Cardiac fibroblast (primary cell): ENCODE data around the gene HACD2.
"Not testable (repeated sequence)": the region's sequence is repeated elsewhere in the genome, so short reads cannot be mapped to it uniquely, and the experiment has no call there.

Source experiments
- DNase-seq, 2 donors: peaks; one replicate each; pipeline versions ENCODE4 v3.0.0 to v3.0.0-alpha.2; 2010; ENCODE audit warnings: low read depth in 2 of 2
- H3K4me3 ChIP-seq, 2 donors: replicated peaks in 1 of 2; 1 replicate in 1 of 2; 2 replicates in 1 of 2; pipeline ENCODE4 v1.5.1; 2011; ENCODE audit warnings: low read depth in 2 of 2, low read length in 2 of 2, mild to moderate bottlenecking in 2 of 2, moderate library complexity in 1 of 2
- TF ChIP-seq, protein P1 (sequence below): IDR thresholded peaks from one replicate; pipeline ENCODE4 v1.5.1; 2011; ENCODE audit warnings: low read depth, mild to moderate bottlenecking, low read length, inconsistent platforms

The HACD2 gene

DNA sequence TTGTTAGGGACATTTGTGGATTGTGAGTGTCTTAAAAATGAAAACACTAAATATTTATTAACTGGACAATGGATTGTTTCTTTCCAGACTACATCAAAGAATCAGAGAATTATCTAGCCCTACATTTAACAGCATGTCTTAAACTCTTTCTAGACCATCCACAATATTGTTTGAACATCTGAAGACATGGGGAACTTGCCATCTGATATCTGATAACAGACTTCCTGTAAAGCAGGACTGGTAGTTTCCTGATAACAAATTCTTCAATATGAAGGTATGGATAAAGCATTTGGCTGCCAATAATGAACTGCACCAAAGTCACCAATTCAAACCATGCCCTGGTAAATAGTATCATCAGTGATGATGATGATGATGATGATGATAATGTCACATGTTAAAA is 26.2 kb upstream of the HACD2 start:
- TF ChIP-seq, protein P1, sequence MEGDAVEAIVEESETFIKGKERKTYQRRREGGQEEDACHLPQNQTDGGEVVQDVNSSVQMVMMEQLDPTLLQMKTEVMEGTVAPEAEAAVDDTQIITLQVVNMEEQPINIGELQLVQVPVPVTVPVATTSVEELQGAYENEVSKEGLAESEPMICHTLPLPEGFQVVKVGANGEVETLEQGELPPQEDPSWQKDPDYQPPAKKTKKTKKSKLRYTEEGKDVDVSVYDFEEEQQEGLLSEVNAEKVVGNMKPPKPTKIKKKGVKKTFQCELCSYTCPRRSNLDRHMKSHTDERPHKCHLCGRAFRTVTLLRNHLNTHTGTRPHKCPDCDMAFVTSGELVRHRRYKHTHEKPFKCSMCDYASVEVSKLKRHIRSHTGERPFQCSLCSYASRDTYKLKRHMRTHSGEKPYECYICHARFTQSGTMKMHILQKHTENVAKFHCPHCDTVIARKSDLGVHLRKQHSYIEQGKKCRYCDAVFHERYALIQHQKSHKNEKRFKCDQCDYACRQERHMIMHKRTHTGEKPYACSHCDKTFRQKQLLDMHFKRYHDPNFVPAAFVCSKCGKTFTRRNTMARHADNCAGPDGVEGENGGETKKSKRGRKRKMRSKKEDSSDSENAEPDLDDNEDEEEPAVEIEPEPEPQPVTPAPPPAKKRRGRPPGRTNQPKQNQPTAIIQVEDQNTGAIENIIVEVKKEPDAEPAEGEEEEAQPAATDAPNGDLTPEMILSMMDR = no peak
- no peak overlapping the region for H3K4me3 ChIP-seq

DNA sequence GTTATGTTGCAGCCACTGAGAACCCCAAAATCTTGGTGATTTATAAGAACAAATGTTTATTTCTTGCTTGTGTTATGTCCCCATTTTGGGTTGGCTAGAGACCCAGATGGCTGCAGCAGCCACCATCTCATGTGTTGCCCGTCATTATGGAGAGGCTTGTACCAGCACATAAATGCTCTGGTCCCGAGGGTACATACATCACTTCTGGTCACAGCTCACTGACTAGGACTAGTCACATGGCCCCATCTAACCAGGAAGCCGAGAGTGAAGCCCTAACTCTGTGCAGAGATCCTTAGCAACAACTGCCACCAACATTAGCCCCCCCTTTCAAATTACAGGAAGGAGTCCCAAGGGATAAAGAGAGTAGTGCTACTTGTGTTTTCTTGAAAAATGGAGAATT is 25.5 kb upstream of the HACD2 start:
- TF ChIP-seq, protein P1 = no peak
- no peak for DNase-seq
- H3K4me3 ChIP-seq = no peak overlapping the region

More for the DNA sequence above, 26.2 kb upstream of the HACD2 start:
- no peak for DNase-seq

DNA sequence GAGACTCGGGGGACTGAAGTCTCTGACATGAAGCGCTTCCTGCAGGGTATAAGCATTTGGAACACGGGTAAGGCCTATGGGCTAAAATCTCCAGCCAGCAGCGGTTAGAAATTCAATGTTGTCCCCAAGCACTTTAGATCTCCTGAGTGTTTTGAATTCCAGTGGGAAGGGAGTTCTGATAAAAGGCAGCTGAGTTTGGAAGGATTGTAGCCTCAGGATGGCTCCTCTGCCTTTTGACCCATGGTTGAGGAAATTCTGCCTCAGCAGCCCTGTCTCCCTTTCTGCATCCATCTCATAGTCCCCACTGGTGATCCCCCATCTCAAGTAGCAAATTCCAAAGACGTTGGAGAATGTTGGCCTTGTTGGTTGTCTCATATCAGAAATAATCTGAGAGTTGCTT is 24.2 kb upstream of the HACD2 start:
- TF ChIP-seq, protein P1 = no peak
- DNase-seq = peak in 1 of 2 donors; percentile 32
- H3K4me3 ChIP-seq = no peak overlapping the region

DNA sequence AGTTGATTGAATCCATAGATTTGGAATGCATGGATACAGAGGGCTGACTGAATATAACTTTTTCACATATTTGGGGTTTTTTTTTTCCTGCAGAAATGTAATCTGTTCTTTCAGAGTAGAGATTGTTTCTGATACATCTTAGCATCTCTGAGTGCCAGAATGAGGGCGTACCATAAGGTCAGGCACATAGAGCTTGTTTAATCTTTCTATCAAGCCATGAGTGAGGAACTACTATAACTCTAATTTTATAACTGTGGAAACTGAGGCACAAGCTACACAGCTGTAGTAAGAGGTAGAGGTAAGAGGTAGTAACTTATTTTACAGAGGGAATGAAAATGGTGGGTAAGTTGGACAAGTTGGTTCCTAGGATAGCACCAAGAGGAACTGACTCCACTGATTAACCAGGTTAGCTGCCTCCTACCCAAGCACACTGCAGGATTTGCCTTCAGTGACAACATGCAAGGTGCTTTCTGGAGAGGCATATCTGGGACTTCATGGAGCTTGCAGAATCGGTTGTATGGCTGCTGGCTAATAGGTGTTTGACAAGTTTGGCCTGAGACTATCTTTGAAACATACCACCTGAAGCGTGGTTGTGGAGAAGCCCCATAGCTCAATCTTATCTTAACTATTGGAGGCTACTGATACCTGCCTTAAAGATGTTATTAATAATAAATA is 23.5 kb upstream of the HACD2 start:
- no peak for DNase-seq
- no peak overlapping the region for H3K4me3 ChIP-seq
- TF ChIP-seq, protein P1 = no peak

DNA sequence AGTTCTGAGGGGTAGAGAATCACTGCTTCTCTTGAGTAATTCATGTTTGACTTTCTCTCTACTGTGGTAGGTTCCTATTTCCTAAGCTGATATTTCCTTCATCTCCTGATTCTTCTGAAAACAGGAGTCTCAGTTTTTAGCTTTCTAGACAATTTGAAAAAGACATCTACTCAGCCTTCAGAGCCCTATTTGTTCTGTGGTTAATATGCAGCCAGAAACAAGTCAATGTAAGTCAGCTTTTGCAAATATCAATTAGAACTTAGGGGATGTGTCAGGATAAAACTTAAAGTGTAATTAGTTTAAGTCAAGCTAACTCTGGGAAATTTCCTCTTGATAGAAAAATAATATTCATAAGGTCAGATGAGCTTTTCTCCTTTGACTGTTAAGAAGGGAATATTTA is 21.7 kb upstream of the HACD2 start:
- no peak for DNase-seq
- TF ChIP-seq, protein P1 = no peak
- no peak overlapping the region for H3K4me3 ChIP-seq

DNA sequence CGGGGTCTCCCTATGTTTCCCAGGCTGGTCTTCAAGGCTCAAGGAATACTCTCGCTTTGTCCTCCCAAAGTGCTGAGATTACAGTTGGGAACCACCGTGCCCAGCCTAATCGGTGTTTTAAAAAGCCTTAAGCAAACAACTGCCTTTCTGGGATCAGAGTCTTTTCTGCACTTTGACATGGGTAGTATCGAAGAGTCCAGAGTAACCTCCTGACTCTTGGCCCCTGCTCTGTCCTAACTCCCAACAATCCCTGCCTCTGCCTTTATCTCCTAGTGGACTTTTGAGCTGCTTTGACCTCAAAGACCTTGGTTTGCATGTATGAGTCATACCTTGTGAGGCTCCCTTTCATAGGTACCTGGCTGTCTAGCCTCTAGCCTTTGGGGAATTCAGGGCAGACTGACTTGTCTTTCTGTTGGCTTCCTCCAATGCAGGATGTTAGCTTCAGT is 21.0 kb upstream of the HACD2 start:
- H3K4me3 ChIP-seq = no peak overlapping the region
- peak in 1 of 2 donors; percentile 42 for DNase-seq
- TF ChIP-seq, protein P1 = no peak

DNA sequence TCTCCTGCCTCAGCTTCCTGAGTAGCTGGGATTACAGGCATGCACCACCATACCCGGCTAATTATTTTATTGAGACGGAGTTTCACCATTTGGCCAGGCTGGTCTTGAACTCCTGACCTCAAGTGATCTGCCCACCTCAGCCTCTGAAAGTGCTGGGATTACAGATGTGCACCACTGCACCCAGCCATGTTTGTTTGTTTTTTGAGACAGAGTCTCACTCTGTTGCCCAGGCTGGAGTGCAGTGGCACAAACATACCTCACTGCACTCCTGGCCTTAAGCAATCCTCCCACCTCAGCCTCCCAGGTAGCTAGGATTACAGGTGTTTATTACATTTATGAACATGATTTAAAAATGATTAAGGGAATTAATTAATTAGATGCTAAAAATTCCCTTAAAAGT is 18.3 kb upstream of the HACD2 start:
- not testable (repeated sequence) for DNase-seq, H3K4me3 ChIP-seq
